Suprapubic skin (tissue), 4 donors: ENCODE results near the gene GNAT1. TPM values are rescaled to one million over a fixed set of nuclear protein-coding genes. Genes with fewer than 3 reads are reported as not detected.
A peak's percentile ranks its signal among the peaks of the same experiment; 100 is the strongest.

Experiments
- DNase-seq, 2 donors: peaks; one replicate each; pipeline ENCODE4 v3.0.0-alpha.2; 2019; ENCODE audit warnings: low spot score in 2 of 2
- H3K27ac ChIP-seq: fragments of 200-600 bp; sonication (generic); one replicate; pipeline ENCODE4 v1.5.1; 2019
- H3K27me3 ChIP-seq: fragments of 200-600 bp; sonication (generic); one replicate; pipeline ENCODE4 v1.5.1; 2019
- H3K36me3 ChIP-seq: fragments of 200-600 bp; sonication (generic); one replicate; pipeline ENCODE4 v1.5.1; 2019
- H3K4me1 ChIP-seq: fragments of 200-600 bp; sonication (generic); one replicate; pipeline ENCODE4 v1.5.1; 2019
- H3K4me3 ChIP-seq: fragments of 200-600 bp; sonication (generic); one replicate; pipeline ENCODE4 v1.5.1; 2019; ENCODE audit warnings: mild to moderate bottlenecking
- H3K9me3 ChIP-seq: fragments of 200-600 bp; sonication (generic); one replicate; pipeline ENCODE4 v1.5.1; 2019
- EP300 ChIP-seq: sonication (generic); formaldehyde crosslinking; IDR thresholded peaks from one replicate; pipeline ENCODE4 v1.6.1; 2017; ENCODE audit warnings: antibody characterized with exemption
- POLR2A ChIP-seq, 2 donors: fragments of 450-650 bp; IDR thresholded peaks; one replicate each; pipeline ENCODE4 v1.6.1; 2017; ENCODE audit warnings: antibody characterized with exemption in 2 of 2, mild to moderate bottlenecking in 2 of 2, moderate library complexity in 2 of 2
- POLR2AphosphoS5 ChIP-seq, 3 donors: sonication (generic); formaldehyde crosslinking; IDR thresholded peaks; one replicate each; pipeline ENCODE4 v1.6.1; 2017; ENCODE audit warnings: antibody characterized with exemption in 3 of 3
- WGBS: methylation state at CpG from one replicate; pipeline ENCODE4 v1.1.5; 2018; 5-methylcytosine and 5-hydroxymethylcytosine counted together
- total RNA-seq, 4 donors: library from RNA; depleted of rRNA; stranded (reverse); fragments of >200 nt; gene quantifications; one replicate each; pipeline ENCODE4 v1.1.0, GENCODE V29; 2016
- TF ChIP-seq, protein P1 (sequence below), 2 donors: fragments of 200-600 bp in 1 of 2; fragments of 450-650 bp in 1 of 2; sonication (generic) in 1 of 2; IDR thresholded peaks; one replicate each; pipeline ENCODE4 v1.5.1; 2016 to 2019; ENCODE audit warnings: antibody characterized with exemption in 2 of 2, mild to moderate bottlenecking in 1 of 2, moderate library complexity in 1 of 2

Gene GNAT1
- total RNA-seq, 4 donors from 2014 or later, result 0.64 TPM; not detected in 3

GRCh38 chr3:50185230-50185629 lies 6.2 kb upstream of the GNAT1 start:
- no peak for DNase-seq
- Histone ChIP-seq H3K27me3 (no peaks in the 10 kb centered on the region), H3K4me1 (peaks cover 5% of the 10 kb centered on the region), H3K9me3 (no peaks in the 10 kb centered on the region), H3K4me3 (no peak overlapping the region), H3K27ac (no peak overlapping the region), H3K36me3 (peaks cover 66% of the 10 kb centered on the region)
- no peak for TF ChIP-seq POLR2AphosphoS5 (IDR thresholded peaks at IDR 0.05)
- no peak for TF ChIP-seq EP300
- TF ChIP-seq, protein P1, sequence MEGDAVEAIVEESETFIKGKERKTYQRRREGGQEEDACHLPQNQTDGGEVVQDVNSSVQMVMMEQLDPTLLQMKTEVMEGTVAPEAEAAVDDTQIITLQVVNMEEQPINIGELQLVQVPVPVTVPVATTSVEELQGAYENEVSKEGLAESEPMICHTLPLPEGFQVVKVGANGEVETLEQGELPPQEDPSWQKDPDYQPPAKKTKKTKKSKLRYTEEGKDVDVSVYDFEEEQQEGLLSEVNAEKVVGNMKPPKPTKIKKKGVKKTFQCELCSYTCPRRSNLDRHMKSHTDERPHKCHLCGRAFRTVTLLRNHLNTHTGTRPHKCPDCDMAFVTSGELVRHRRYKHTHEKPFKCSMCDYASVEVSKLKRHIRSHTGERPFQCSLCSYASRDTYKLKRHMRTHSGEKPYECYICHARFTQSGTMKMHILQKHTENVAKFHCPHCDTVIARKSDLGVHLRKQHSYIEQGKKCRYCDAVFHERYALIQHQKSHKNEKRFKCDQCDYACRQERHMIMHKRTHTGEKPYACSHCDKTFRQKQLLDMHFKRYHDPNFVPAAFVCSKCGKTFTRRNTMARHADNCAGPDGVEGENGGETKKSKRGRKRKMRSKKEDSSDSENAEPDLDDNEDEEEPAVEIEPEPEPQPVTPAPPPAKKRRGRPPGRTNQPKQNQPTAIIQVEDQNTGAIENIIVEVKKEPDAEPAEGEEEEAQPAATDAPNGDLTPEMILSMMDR (IDR thresholded peaks at IDR 0.05), result no peak
- TF ChIP-seq POLR2A (IDR thresholded peaks at IDR 0.05), result no peak
- no CpG with 5 or more reads among the region's 4 CpGs for WGBS

DNA sequence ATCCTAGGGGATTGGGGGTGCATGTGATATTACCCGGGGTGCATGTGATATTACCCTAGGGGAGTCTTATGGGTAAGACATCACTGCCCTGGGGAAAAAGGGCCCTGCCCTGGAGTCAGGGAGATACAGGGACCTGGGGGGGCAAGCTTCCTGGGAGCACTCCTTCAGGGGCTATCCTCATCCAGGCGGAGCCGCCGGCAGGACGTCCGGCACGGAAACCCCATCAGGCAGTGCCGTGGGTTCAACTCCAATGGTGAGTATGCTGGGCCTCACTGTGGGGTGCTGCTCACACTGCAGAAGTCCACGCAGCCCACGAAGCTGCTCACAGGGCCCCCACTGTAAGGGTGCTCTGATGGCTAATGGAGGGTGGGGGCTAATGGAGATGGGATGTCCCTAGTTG lies 5.3 kb upstream of the GNAT1 start:
- TF ChIP-seq POLR2A (IDR thresholded peaks at IDR 0.05), result no peak
- TF ChIP-seq, protein P1 (IDR thresholded peaks at IDR 0.05), result no peak
- TF ChIP-seq EP300, result no peak
- no peak for TF ChIP-seq POLR2AphosphoS5 (IDR thresholded peaks at IDR 0.05)
- Histone ChIP-seq H3K27ac (no peak overlapping the region), H3K36me3 (peaks cover 60% of the 10 kb centered on the region), H3K4me3 (no peak overlapping the region), H3K4me1 (peaks cover 5% of the 10 kb centered on the region), H3K27me3 (no peaks in the 10 kb centered on the region), H3K9me3 (no peaks in the 10 kb centered on the region)
- WGBS, result no CpG with 5 or more reads among the region's 10 CpGs
- no peak for DNase-seq

- Histone ChIP-seq H3K27me3 (peaks cover 11% of the 10 kb centered on the region), H3K27ac (no peak overlapping the region), H3K4me1 (peaks cover 6% of the 10 kb centered on the region), H3K9me3 (no peaks in the 10 kb centered on the region), H3K36me3 (peaks cover 49% of the 10 kb centered on the region), H3K4me3 (no peak overlapping the region)
- no peak for DNase-seq
- TF ChIP-seq, protein P1 (IDR thresholded peaks at IDR 0.05), result no peak
- TF ChIP-seq POLR2A (IDR thresholded peaks at IDR 0.05), result no peak
- no peak for TF ChIP-seq EP300
- TF ChIP-seq POLR2AphosphoS5 (IDR thresholded peaks at IDR 0.05), result no peak
- 93% methylated on average over 8 of the region's 19 CpGs for WGBS
These were observed 3.7 kb upstream of the GNAT1 start for GRCh38 chr3:50187750-50188149.

GRCh38 chr3:50189274-50189673 lies 2.1 kb upstream of the GNAT1 start:
- DNase-seq, result no peak
- no peaks in the 10 kb centered on the region for H3K9me3 ChIP-seq
- peaks cover 26% of the 10 kb centered on the region for H3K27me3 ChIP-seq
- H3K36me3 ChIP-seq, result peaks cover 40% of the 10 kb centered on the region
- no peak for TF ChIP-seq POLR2A (IDR thresholded peaks at IDR 0.05)
- TF ChIP-seq, protein P1 (IDR thresholded peaks at IDR 0.05), result peak; percentile 45 to 77
- WGBS, result 4% methylated on average over 3 of the region's 5 CpGs
- H3K27ac ChIP-seq, result no peak overlapping the region
- no peak overlapping the region for H3K4me3 ChIP-seq
- H3K4me1 ChIP-seq, result peaks cover 17% of the 10 kb centered on the region

GRCh38 chr3:50189989-50190388 lies 1.4 kb upstream of the GNAT1 start:
- WGBS, result 85% methylated on average over 4 of the region's 7 CpGs
- Histone ChIP-seq H3K27me3 (peaks cover 33% of the 10 kb centered on the region), H3K9me3 (no peaks in the 10 kb centered on the region), H3K4me1 (peaks cover 23% of the 10 kb centered on the region), H3K4me3 (no peak overlapping the region), H3K27ac (no peak overlapping the region), H3K36me3 (peaks cover 33% of the 10 kb centered on the region)
- TF ChIP-seq EP300 (no peak), POLR2AphosphoS5 (IDR thresholded peaks at IDR 0.05) (no peak), POLR2A (IDR thresholded peaks at IDR 0.05) (no peak)
- TF ChIP-seq, protein P1 (IDR thresholded peaks at IDR 0.05), result no peak
- DNase-seq, result no peak
